ENCODE results near the gene TSPAN9.

DNA sequence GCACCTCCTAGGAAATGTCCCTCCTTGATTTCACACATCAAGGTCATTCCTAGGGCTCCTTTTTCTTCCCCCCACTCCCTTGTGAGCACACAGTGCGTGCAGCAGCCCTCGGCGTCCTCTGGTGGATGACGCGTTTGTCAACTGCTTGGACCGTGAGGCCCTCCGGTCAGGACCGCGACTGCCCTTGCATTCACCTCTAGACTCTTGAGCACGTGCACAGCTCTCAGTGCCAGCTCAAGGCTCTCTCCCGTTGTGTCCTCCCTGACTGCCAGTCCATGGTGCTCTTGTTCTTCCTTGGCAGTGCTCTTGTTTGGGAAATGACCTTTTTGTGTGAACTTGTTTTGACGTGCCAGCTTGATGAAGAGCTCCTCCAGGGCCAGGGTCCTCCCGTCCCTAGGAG lies 67.9 kb downstream of the TSPAN9 start:
- TF ChIP-seq CTCF (IDR thresholded peaks at IDR 0.05; ENCODE audit: insufficient read depth, low read depth, low read length) (no peak), EZH2 (IDR thresholded peaks at IDR 0.05; ENCODE audit: insufficient read depth, low read length) (no peak)
